OCI-LY7 (cell line): ENCODE measurements around the gene ELOVL5. TPM values are rescaled to one million over a fixed set of nuclear protein-coding genes. Genes with fewer than 3 reads are reported as not detected.

ENCODE experiments used
- BruUV-seq: library from RNA; stranded (reverse); fragments of 400-500 nt; replicated peaks from 2 replicates; lab custom pipeline; 2021; lab: Mats Ljungman, UMichigan
- CTCF ChIA-PET: fragments of 300-600 bp; sonication (Branson Sonifier 250); formaldehyde crosslinking; loops from one replicate; lab custom pipeline; 2022; ENCODE audit warnings: antibody characterized with exemption; ENCODE audit not compliant: unreplicated experiment; lab: Charles Lee
- POLR2A ChIA-PET: fragments of 300-600 bp; sonication (Branson Sonifier 250); formaldehyde crosslinking; loops from one replicate; lab custom pipeline; 2022; ENCODE audit warnings: antibody characterized with exemption; lab: Charles Lee
- DNase-seq: peaks from one replicate; pipeline ENCODE4 v3.0.0-alpha.2; 2015; ENCODE audit warnings: low spot score
- H2AFZ ChIP-seq: fragments of 200-600 bp; sonication (generic), shearing (Covaris generic); 2 replicates; pipeline ENCODE4 v1.6.1; 2014; ENCODE audit warnings: mild to moderate bottlenecking, antibody characterized with exemption, low read length, moderate library complexity
- H3K27ac ChIP-seq: fragments of 200-600 bp; sonication (generic); 2 replicates; pipeline ENCODE4 v1.5.1; 2014; ENCODE audit warnings: mixed run types, low read depth, mild to moderate bottlenecking, moderate library complexity, low read length, inconsistent platforms; ENCODE audit not compliant: poor library complexity, severe bottlenecking
- H3K36me3 ChIP-seq: fragments of 200-600 bp; sonication (generic); 2 replicates; pipeline ENCODE4 v1.6.1; 2014; ENCODE audit warnings: mild to moderate bottlenecking, antibody characterized with exemption, low read length, moderate library complexity, mixed read lengths; ENCODE audit not compliant: insufficient read depth
- H3K4me1 ChIP-seq: fragments of 200-600 bp; sonication (generic); 2 replicates; pipeline ENCODE4 v1.5.1; 2014; ENCODE audit warnings: mild to moderate bottlenecking, low read length; ENCODE audit not compliant: insufficient read depth, poor library complexity, severe bottlenecking
- H3K4me2 ChIP-seq: fragments of 200-600 bp; sonication (generic); 2 replicates; pipeline ENCODE4 v1.6.1; 2014; ENCODE audit warnings: mild to moderate bottlenecking, low read length
- H3K4me3 ChIP-seq: fragments of 200-600 bp; sonication (generic); 2 replicates; pipeline ENCODE4 v1.5.1; 2014; ENCODE audit warnings: mild to moderate bottlenecking, low read depth, low read length; ENCODE audit not compliant: poor library complexity, severe bottlenecking
- H3K79me2 ChIP-seq: fragments of 200-600 bp; sonication (generic); 2 replicates; pipeline ENCODE4 v1.6.1; 2016; ENCODE audit warnings: low read depth, mild to moderate bottlenecking, low read length, moderate library complexity, mixed read lengths; ENCODE audit not compliant: insufficient read depth
- H3K9me2 ChIP-seq: fragments of 200-600 bp; sonication (generic); 2 replicates; pipeline ENCODE4 v1.6.1; 2016; ENCODE audit warnings: mild to moderate bottlenecking, low read length, mixed read lengths; ENCODE audit not compliant: insufficient read depth
- H3K9me3 ChIP-seq: fragments of 200-600 bp; sonication (generic); 2 replicates; pipeline ENCODE4 v1.6.1; 2014; ENCODE audit warnings: mild to moderate bottlenecking, mixed run types, low read length, mixed read lengths
- H4K20me1 ChIP-seq: fragments of 200-600 bp; sonication (generic); 2 replicates; pipeline ENCODE4 v1.6.1; 2014; ENCODE audit warnings: mild to moderate bottlenecking, antibody characterized with exemption, low read length, moderate library complexity, mixed read lengths; ENCODE audit not compliant: insufficient read depth
- CTCF ChIP-seq: fragments of 200-600 bp; sonication (generic); conservative IDR thresholded peaks from 2 replicates; pipeline ENCODE4 v1.5.1; 2014; ENCODE audit warnings: mild to moderate bottlenecking, antibody characterized with exemption, low read length, moderate library complexity, mixed read lengths
- EZH2phosphoT487 ChIP-seq: fragments of 200-600 bp; sonication (generic); IDR thresholded peaks from 2 replicates; pipeline ENCODE4 v1.6.1; 2018; ENCODE audit warnings: low read depth, borderline replicate concordance, mild to moderate bottlenecking, mixed run types, antibody characterized with exemption, low read length, moderate library complexity, mixed read lengths
- intact Hi-C: fragments of 100-400 bp; cut with micrococcal nuclease; formaldehyde crosslinking; loops from one replicate; pipeline ENCODE4 v1.10.0; 2022; ENCODE audit not compliant: unreplicated experiment
- total RNA-seq, 2 experiments: library from RNA; depleted of rRNA in 1 of 2; stranded (reverse); fragments of >200 nt in 1 of 2; shearing (Covaris generic) in 1 of 2; gene quantifications; 2 replicates each; pipeline ENCODE4 v1.2.3, GENCODE V29; 2014 to 2022

ELOVL5 gene
- total RNA-seq, 2 experiments from 2014 or later = 66.8 to 97.1 TPM

DNA sequence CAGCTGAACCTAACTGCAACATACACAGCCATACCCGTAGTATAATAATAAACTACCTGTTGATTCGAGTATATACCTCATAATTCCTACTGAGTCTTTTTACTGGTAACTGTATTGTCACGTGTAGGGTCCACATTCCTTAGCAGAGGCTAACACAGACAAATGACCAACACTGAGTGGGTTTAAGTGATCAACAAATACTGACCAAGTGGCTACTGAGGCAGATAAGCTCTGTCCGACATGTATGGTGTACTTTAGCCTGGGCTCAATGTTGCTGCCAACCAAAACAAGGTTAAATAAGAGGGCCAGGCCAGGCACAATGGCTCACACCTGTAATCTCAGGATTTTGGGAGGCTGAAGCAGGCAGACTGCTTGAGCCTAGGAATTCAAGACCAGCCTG lies 12.7 kb downstream of the ELOVL5 start:
- H3K36me3 ChIP-seq = peaks cover 55% of the 10 kb centered on the region
- H2AFZ ChIP-seq = no peak overlapping the region
- H3K4me1 ChIP-seq = peaks cover 76% of the 10 kb centered on the region
- intact Hi-C loops = no loop called here
- no peak for DNase-seq
- H3K4me2 ChIP-seq = peak overlapping the region; percentile 73
- peak overlapping the region; percentile 67 for H3K4me3 ChIP-seq
- peaks cover 19% of the 10 kb centered on the region for H3K9me3 ChIP-seq
- peaks cover 32% of the 10 kb centered on the region for H4K20me1 ChIP-seq
- peak overlapping the region; percentile 94 for H3K27ac ChIP-seq
- CTCF ChIA-PET = no interaction called here
- H3K79me2 ChIP-seq = peaks cover 95% of the 10 kb centered on the region
- no peaks in the 10 kb centered on the region for H3K9me2 ChIP-seq
- POLR2A ChIA-PET = interaction anchor here (0.6 to 3.6 kb wide), 6 partner anchors 9 to 26 kb away, joined by 4 to 27 read pairs (median 12); partner anchors contain the start of gene ELOVL5
- TF ChIP-seq EZH2phosphoT487 (no peak), CTCF (no peak)
- BruUV-seq = no TSS peak

DNA sequence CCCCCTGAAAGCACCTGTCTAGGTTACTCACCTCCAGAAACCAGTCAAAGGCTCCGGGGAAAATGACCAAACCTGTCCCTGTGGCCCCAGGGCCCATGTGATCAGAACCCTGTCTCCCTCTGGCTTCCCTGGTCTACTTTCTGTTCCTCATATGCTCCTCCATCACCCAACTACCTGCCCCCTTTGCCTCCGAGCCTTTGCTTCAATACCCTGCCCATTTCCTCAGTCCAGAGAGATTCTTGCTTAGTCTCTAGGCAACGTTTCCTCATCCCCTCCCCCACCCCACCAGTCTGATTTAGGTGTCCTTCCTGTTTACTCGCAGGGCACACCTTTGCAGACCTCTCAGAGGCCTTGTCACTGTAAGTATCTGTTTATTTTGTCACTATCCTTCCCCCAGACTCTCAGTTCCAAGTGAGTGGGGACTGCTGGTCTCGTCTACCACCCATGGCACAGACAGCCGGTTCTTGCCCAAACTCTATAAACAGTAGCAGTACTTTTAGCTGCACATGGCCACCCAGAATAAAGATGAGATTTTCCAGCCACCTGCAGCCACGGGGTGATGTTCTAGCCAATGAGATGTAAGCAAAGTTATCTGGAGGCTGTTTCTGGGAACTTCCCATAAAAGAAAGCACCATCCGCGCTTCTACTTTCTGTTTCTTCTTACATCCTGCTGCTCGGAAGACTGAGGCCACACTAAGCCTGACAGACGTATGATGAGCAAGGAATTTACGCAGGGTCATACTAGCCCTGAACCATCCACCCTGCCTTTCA lies 13.3 kb downstream of the ELOVL5 start:
- DNase-seq = peak; percentile 93
- TF ChIP-seq CTCF = no peak
- no peak for TF ChIP-seq EZH2phosphoT487
- H2AFZ ChIP-seq = no peak overlapping the region
- intact Hi-C loops = loop anchor here (1.0 kb wide), 1 partner anchor 26 kb away; no protein-coding TSS in a partner anchor
- ChIA-PET CTCF (no interaction called here), POLR2A (interaction anchor here (0.6 to 3.6 kb wide), 5 partner anchors 9 to 25 kb away, joined by 4 to 27 read pairs (median 12); partner anchors contain the start of gene ELOVL5)
- peaks cover 95% of the 10 kb centered on the region for H3K79me2 ChIP-seq
- TSS peak; percentile 71 for BruUV-seq
- H4K20me1 ChIP-seq = peaks cover 26% of the 10 kb centered on the region
- peak overlapping the region; percentile 94 for H3K27ac ChIP-seq
- H3K9me2 ChIP-seq = no peaks in the 10 kb centered on the region
- peak overlapping the region; percentile 73 for H3K4me2 ChIP-seq
- H3K36me3 ChIP-seq = peaks cover 54% of the 10 kb centered on the region
- peaks cover 75% of the 10 kb centered on the region for H3K4me1 ChIP-seq
- H3K9me3 ChIP-seq = peaks cover 19% of the 10 kb centered on the region
- H3K4me3 ChIP-seq = peak overlapping the region; percentile 67
